Activated naive CD4-positive, alpha-beta T cell treated with anti-CD3 and anti-CD28 coated beads, Interleukin-2, amount 10 ng/mL, durations not matched to agents 7 days and 5 days (primary cell): ENCODE results near the gene CEACAM6.

ENCODE experiments used
- CTCF ChIA-PET: fragments of 350-600 bp; sonication (Branson Sonifier 250); formaldehyde crosslinking; loops from one replicate; lab custom pipeline; 2021; ENCODE audit warnings: antibody characterized with exemption; lab: Charles Lee
- DNase-seq: peaks from one replicate; pipeline ENCODE4 v3.0.0-alpha.2; 2020
- H3K27ac Mint-ChIP-seq: one replicate; pipeline ENCODE4 v1.8.0; 2021; ENCODE audit warnings: mild to moderate bottlenecking, moderate library complexity, mixed read lengths
- H3K27me3 Mint-ChIP-seq: one replicate; pipeline ENCODE4 v1.8.0; 2021; ENCODE audit warnings: mild to moderate bottlenecking, mixed read lengths
- H3K36me3 Mint-ChIP-seq: one replicate; pipeline ENCODE4 v1.8.0; 2021; ENCODE audit warnings: mixed read lengths
- H3K4me1 Mint-ChIP-seq: one replicate; pipeline ENCODE4 v1.8.0; 2021; ENCODE audit warnings: mixed read lengths
- H3K4me3 Mint-ChIP-seq: one replicate; pipeline ENCODE4 v1.8.0; 2021; ENCODE audit warnings: mild to moderate bottlenecking, moderate library complexity, mixed read lengths
- H3K9me3 Mint-ChIP-seq: one replicate; pipeline ENCODE4 v1.8.0; 2021; ENCODE audit warnings: mixed read lengths

Gene CEACAM6

DNA sequence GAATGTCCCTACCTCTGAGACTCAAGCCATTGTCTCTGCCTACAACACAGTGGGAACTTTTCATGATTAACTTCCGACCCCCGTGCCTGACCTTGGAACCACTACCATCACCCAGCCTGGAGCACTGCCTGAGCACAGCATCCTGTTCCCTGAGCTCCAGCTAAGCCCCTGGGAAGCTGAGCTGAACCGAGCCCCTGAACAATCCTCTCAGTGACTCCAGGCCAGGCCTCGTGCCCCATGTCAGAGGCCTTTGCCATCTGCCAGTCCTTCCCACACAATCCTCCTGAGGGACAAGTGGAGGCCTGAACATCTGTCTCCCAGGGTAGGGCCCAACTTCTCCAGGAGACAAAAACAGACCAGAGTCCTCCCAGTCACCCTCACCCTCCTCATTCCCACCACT, 58.6 kb downstream of the CEACAM6 start:
- Mint-ChIP-seq H3K27me3 (peaks cover 21% of the 10 kb centered on the region), H3K27ac (no peak overlapping the region), H3K36me3 (no peaks in the 10 kb centered on the region), H3K4me1 (peaks cover 9% of the 10 kb centered on the region), H3K9me3 (no peaks in the 10 kb centered on the region), H3K4me3 (no peak overlapping the region)
- no peak for DNase-seq
- CTCF ChIA-PET: interaction anchor here (0.8 to 14.0 kb wide), 3 partner anchors 21 to 61 kb away, joined by 3 to 158 read pairs (median 3); partner anchors contain the start of gene CEACAM3

DNA sequence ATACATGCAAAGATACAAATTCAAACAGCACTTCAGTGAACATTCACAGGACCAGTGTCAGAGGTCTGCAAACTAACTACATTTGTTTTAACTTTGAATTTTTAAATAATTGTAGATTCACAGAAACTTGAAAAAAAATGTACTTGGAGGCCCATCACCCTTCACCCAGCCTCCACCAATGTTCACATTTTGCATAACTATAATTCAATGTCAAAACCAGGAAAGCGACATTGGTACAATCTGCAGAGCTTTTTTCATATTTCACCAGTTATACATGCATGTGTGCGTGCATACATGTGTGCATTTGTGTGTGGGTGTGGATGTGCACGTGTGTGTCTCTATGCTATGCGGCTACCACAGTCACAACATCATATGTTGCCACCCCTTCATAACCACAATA, 60.0 kb downstream of the CEACAM6 start:
- CTCF ChIA-PET: interaction anchor here (14.0 kb wide), 1 partner anchor 22 kb away, joined by 158 read pairs; the partner anchor contains the start of gene CEACAM3
- no peak overlapping the region for H3K4me3 Mint-ChIP-seq
- H3K27me3 Mint-ChIP-seq: peaks cover 25% of the 10 kb centered on the region
- peaks cover 9% of the 10 kb centered on the region for H3K4me1 Mint-ChIP-seq
- no peak overlapping the region for H3K27ac Mint-ChIP-seq
- H3K9me3 Mint-ChIP-seq: no peaks in the 10 kb centered on the region
- no peaks in the 10 kb centered on the region for H3K36me3 Mint-ChIP-seq
- DNase-seq: no peak

DNA sequence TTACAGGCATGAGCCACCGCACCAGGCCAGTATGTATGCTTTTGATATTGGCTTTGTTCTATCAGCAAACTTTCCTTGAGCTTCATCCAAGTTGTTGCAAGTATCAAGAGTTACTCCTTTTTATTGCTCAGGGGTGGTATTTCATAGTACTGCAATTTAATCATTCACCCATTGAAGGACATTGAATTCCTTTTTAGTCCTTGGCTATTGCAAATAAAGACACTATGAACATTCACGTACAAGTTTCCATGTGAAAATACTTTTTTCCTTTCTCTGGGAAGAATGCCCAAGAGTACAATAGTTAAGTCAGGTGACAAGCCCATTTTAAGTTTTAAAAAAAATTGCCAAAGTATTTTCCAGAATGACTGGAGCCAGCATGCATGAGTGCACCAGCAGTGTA, 61.4 kb downstream of the CEACAM6 start:
- no peak for DNase-seq
- Mint-ChIP-seq H3K4me3 (no peak overlapping the region), H3K36me3 (no peaks in the 10 kb centered on the region), H3K4me1 (peaks cover 9% of the 10 kb centered on the region), H3K27ac (no peak overlapping the region), H3K9me3 (no peaks in the 10 kb centered on the region), H3K27me3 (peaks cover 27% of the 10 kb centered on the region)
- CTCF ChIA-PET: interaction anchor here (14.0 kb wide), 1 partner anchor 23 kb away, joined by 158 read pairs; the partner anchor contains the start of gene CEACAM3

DNA sequence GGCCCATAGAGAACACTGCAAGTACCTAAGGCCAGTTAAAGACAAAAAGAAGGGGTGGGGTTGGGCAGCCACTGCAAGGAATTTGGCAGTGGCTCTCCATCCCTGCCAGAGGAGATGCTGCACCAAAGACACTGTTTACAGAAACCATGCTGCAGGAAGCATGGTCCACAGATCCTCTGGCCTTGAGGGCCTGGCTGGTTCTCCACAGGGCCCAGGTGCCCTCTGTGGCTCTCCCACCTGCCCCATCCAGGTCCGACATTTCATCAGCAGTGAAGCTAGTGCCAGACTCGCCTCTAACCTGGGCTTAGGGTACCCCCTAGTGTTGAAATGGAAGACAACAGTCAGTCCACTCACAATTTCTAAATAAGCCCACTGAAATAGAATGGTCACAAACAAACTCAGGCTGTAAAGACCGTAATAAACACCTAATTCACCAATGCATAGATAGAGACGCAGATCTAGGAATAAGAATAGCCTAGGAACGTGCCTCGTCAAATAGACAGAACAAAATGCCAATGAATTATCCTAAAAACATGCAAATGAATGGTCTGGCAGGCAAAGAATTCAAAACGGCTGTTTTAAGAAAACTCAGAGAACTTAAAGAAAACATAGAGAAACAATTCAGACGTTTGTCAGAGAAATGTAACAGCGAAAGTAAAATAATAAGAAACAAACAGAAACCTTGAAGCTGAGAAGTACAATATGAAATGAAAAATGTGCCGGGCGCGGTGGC, 65.8 kb downstream of the CEACAM6 start:
- DNase-seq: peak; percentile 64
- no peak overlapping the region for H3K27ac Mint-ChIP-seq
- H3K27me3 Mint-ChIP-seq: peaks cover 24% of the 10 kb centered on the region
- no peak overlapping the region for H3K4me3 Mint-ChIP-seq
- no peaks in the 10 kb centered on the region for H3K36me3 Mint-ChIP-seq
- no peaks in the 10 kb centered on the region for H3K9me3 Mint-ChIP-seq
- no peaks in the 10 kb centered on the region for H3K4me1 Mint-ChIP-seq
- CTCF ChIA-PET: interaction anchor here (0.7 to 14.0 kb wide), 10 partner anchors 10 to 172 kb away, joined by 3 to 158 read pairs (median 4); partner anchors contain the start of gene CEACAM3
